HepG2 (cell line): Measurements from ENCODE around the gene TARBP2. TPM values are rescaled to one million over a fixed set of nuclear protein-coding genes. Genes with fewer than 3 reads are reported as not detected.

ENCODE experiments used
- ATAC-seq: fragments of 200-7000 bp; cut with Tn5 transposase; 3 replicates; pipeline ENCODE4 v1.9.1; 2020; ENCODE audit warnings: mild to moderate bottlenecking, moderate library complexity
- BruUV-seq: library from RNA; stranded (reverse); fragments of 400-500 nt; replicated peaks from 2 replicates; lab custom pipeline; 2021; lab: Mats Ljungman, UMichigan
- CTCF ChIA-PET: fragments of 300-600 bp; formaldehyde crosslinking; extraction: SDS; loops from one replicate; lab custom pipeline; 2021; ENCODE audit warnings: low total read pairs, inconsistent platforms, low intra/inter-chr PET ratio; lab: Yijun Ruan, JAX
- POLR2A ChIA-PET: fragments of 350-600 bp; sonication (Branson Sonifier 250); formaldehyde crosslinking; loops from one replicate; lab custom pipeline; 2020; ENCODE audit warnings: antibody characterized with exemption, inconsistent platforms; lab: Yijun Ruan, JAX
- DNase-seq: peaks from one replicate; pipeline ENCODE4 v3.0.0-alpha.2; 2015; ENCODE audit warnings: low spot score
- FAIRE-seq: peaks from 3 replicates; lab custom pipeline; 2011; peaks lifted over from hg19 to GRCh38; lab: Jason Lieb, UNC
- H2AFZ ChIP-seq: one replicate; pipeline ENCODE4 v1.6.1; 2011; ENCODE audit warnings: low read length, inconsistent platforms
- H3K27ac ChIP-seq: fragments of 300-600 bp; 3 replicates; pipeline ENCODE4 v1.8.0; 2011; ENCODE audit warnings: mixed run types, mild to moderate bottlenecking, mixed read lengths, low read length, inconsistent platforms; ENCODE audit not compliant: insufficient read depth; ENCODE audit errors: extremely low read length
- H3K27me3 ChIP-seq, 2 experiments: fragments of 200-600 bp in 1 of 2; 2 replicates in 1 of 2; 3 replicates in 1 of 2; pipeline versions ENCODE4 v1.6.0 to v1.8.0; 2011; ENCODE audit warnings: low read length in 2 of 2, mild to moderate bottlenecking in 2 of 2, moderate library complexity in 2 of 2, inconsistent platforms in 1 of 2; ENCODE audit not compliant: insufficient read depth in 2 of 2, control insufficient read depth in 1 of 2
- H3K36me3 ChIP-seq, 2 experiments: fragments of 200-600 bp in 1 of 2; replicated peaks in 1 of 2; 2 replicates in 1 of 2; 3 replicates in 1 of 2; pipeline versions ENCODE4 v1.5.1 to v1.8.0; 2011; ENCODE audit warnings: low read length in 2 of 2, inconsistent platforms in 1 of 2; ENCODE audit not compliant: insufficient read depth in 2 of 2, control insufficient read depth in 1 of 2
- H3K4me1 ChIP-seq: 2 replicates; pipeline ENCODE4 v1.5.1; 2012; ENCODE audit warnings: low read length, inconsistent platforms; ENCODE audit not compliant: insufficient read depth
- H3K4me2 ChIP-seq: 2 replicates; pipeline ENCODE4 v1.6.0; 2011; ENCODE audit warnings: low read depth, low read length, inconsistent platforms
- H3K4me3 ChIP-seq, 3 experiments: fragments of 200-600 bp in 1 of 3; sonication (generic), shearing (Covaris generic) in 1 of 3; replicated peaks in 1 of 3; 2 replicates each; pipeline ENCODE4 v1.5.1; 2011 to 2016; ENCODE audit warnings: low read length in 3 of 3, inconsistent platforms in 2 of 3, low read depth in 2 of 3, mild to moderate bottlenecking in 2 of 3, control low read depth in 1 of 3, mixed read lengths in 1 of 3; ENCODE audit not compliant: insufficient read depth in 1 of 3
- H3K79me2 ChIP-seq: one replicate; pipeline ENCODE4 v1.6.1; 2011; ENCODE audit warnings: low read length, inconsistent platforms; ENCODE audit not compliant: insufficient read depth
- H3K9ac ChIP-seq: 2 replicates; pipeline ENCODE4 v1.6.0; 2011; ENCODE audit warnings: mild to moderate bottlenecking, low read depth, low read length, inconsistent platforms; ENCODE audit not compliant: insufficient read depth
- H3K9me3 ChIP-seq: 2 replicates; pipeline ENCODE4 v1.5.1; 2012; ENCODE audit warnings: mild to moderate bottlenecking, low read length
- H4K20me1 ChIP-seq: 2 replicates; pipeline ENCODE4 v1.6.0; 2011; ENCODE audit warnings: inconsistent platforms, mild to moderate bottlenecking, low read length, moderate library complexity; ENCODE audit not compliant: insufficient read depth
- CTCF ChIP-seq: sonication (generic); formaldehyde crosslinking; IDR thresholded peaks from 2 replicates; pipeline ENCODE4 v1.5.0; 2020; ENCODE audit warnings: mild to moderate bottlenecking, missing genetic modification reagents, moderate library complexity
- DNMT1 ChIP-seq: sonication (generic); formaldehyde crosslinking; IDR thresholded peaks from 2 replicates; pipeline ENCODE4 v1.5.1; 2020; ENCODE audit warnings: mild to moderate bottlenecking, missing genetic modification reagents
- ELF3 ChIP-seq: IDR thresholded peaks from 2 replicates; pipeline ENCODE4 v1.6.1; 2016; ENCODE audit warnings: missing genetic modification reagents, missing compliant biosample characterization
- GABPB1 ChIP-seq: IDR thresholded peaks from 2 replicates; pipeline ENCODE4 v1.6.1; 2016; ENCODE audit warnings: mild to moderate bottlenecking, missing genetic modification reagents, moderate library complexity, missing compliant biosample characterization
- GZF1 ChIP-seq: sonication (generic); formaldehyde crosslinking; IDR thresholded peaks from 2 replicates; pipeline ENCODE4 v1.5.1; 2020; ENCODE audit warnings: mild to moderate bottlenecking, missing genetic modification reagents
- HNRNPK ChIP-seq: fragments of 200-400 bp; formaldehyde crosslinking; IDR thresholded peaks from 2 replicates; pipeline ENCODE4 v1.6.1; 2018; ENCODE audit warnings: low read length, low read depth, moderate library complexity, mild to moderate bottlenecking; ENCODE audit not compliant: poor library complexity, severe bottlenecking
- KDM2A ChIP-seq: sonication (generic); formaldehyde crosslinking; IDR thresholded peaks from 2 replicates; pipeline ENCODE4 v1.4.0; 2020; ENCODE audit warnings: low read depth, missing genetic modification reagents, borderline replicate concordance
- KLF11 ChIP-seq: IDR thresholded peaks from 2 replicates; pipeline ENCODE4 v1.6.1; 2016; ENCODE audit warnings: missing compliant biosample characterization
- PATZ1 ChIP-seq: sonication (generic); formaldehyde crosslinking; IDR thresholded peaks from 2 replicates; pipeline ENCODE4 v1.4.0; 2020; ENCODE audit warnings: missing genetic modification reagents
- POLR2AphosphoS2 ChIP-seq: IDR thresholded peaks from 2 replicates; pipeline ENCODE4 v1.6.1; 2011; ENCODE audit warnings: low read depth, low read length, improper control_type of control experiment
- RBM39 ChIP-seq: fragments of 200-400 bp; formaldehyde crosslinking; IDR thresholded peaks from one replicate; pipeline ENCODE4 v1.6.1; 2018; ENCODE audit warnings: antibody characterized with exemption, mild to moderate bottlenecking, low read depth, low read length; ENCODE audit not compliant: poor library complexity, severe bottlenecking
- SNAPC2 ChIP-seq: sonication (generic); formaldehyde crosslinking; IDR thresholded peaks from 2 replicates; pipeline ENCODE4 v1.8.1; 2022; ENCODE audit warnings: mild to moderate bottlenecking, missing genetic modification reagents
- SP5 ChIP-seq: IDR thresholded peaks from 2 replicates; pipeline ENCODE4 v1.6.1; 2016; ENCODE audit warnings: low read depth, borderline replicate concordance
- TEAD3 ChIP-seq: optimal IDR thresholded peaks from 2 replicates; pipeline ENCODE3; 2016; ENCODE audit warnings: borderline replicate concordance
- YEATS2 ChIP-seq: sonication (generic); formaldehyde crosslinking; IDR thresholded peaks from 2 replicates; pipeline ENCODE4 v1.4.0; 2020; ENCODE audit warnings: missing genetic modification reagents, borderline replicate concordance
- ZBTB26 ChIP-seq: IDR thresholded peaks from 2 replicates; pipeline ENCODE4 v1.6.1; 2016; ENCODE audit warnings: missing compliant biosample characterization, missing genetic modification reagents, borderline replicate concordance
- ZNF263 ChIP-seq: sonication (generic); formaldehyde crosslinking; IDR thresholded peaks from 2 replicates; pipeline ENCODE4 v1.4.0; 2020; ENCODE audit warnings: missing genetic modification reagents
- ZNF546 ChIP-seq: sonication (generic); formaldehyde crosslinking; conservative IDR thresholded peaks from 2 replicates; pipeline ENCODE4 v1.8.1; 2023; ENCODE audit warnings: mild to moderate bottlenecking, missing genetic modification reagents
- ZNF552 ChIP-seq: sonication (generic); formaldehyde crosslinking; IDR thresholded peaks from 2 replicates; pipeline ENCODE4 v1.9.0; 2022; ENCODE audit warnings: missing genetic modification reagents, mild to moderate bottlenecking, borderline replicate concordance
- WGBS: methylation state at CpG from one replicate; pipeline ENCODE4 v1.1.6; 2017; ENCODE audit warnings: low lambda C conversion rate; 5-methylcytosine and 5-hydroxymethylcytosine counted together
- in situ Hi-C: cut with HindIII; loops from 2 replicates; pipeline ENCODE4 v1.10.0; 2017; ENCODE audit warnings: low pct_unique_long_range_greater_than_20kb; ENCODE audit not compliant: extremely low pct_ligation_motif_present
- intact Hi-C: fragments of 100-400 bp; cut with micrococcal nuclease; formaldehyde crosslinking; loops from one replicate; pipeline ENCODE4 v1.10.0; 2022; ENCODE audit not compliant: unreplicated experiment
- polyA plus RNA-seq, 8 experiments: library from polyadenylated mRNA; depleted of rRNA in 3 of 8; stranded (reverse) in 7 of 8; unstranded in 1 of 8; fragments of >200 nt; fragmentation: Illumina TruSeq in 4 of 8; extraction: Trizol in 4 of 8; gene quantifications; 2 replicates each; pipeline versions ENCODE4 v1.2.1 to v1.2.3, GENCODE V29; 2011 to 2016; ENCODE audit warnings: low read depth in 4 of 8, missing spikeins in 1 of 8, mixed read lengths in 1 of 8; ENCODE audit not compliant: insufficient read depth in 1 of 8
- total RNA-seq, 5 experiments: library from RNA; depleted of rRNA; stranded (reverse); fragments of >200 nt; fragmentation: Illumina TruSeq; extraction: Trizol; gene quantifications; 2 replicates each; pipeline ENCODE4 v1.2.3, GENCODE V29; 2016; ENCODE audit warnings: low read depth in 1 of 5

TARBP2 gene
- total and polyA plus RNA-seq, 2 of the 13 experiments (the other 11 are each of a cell fraction or from before 2014, with no cell fraction given), result 47.0 to 55.5 TPM

GRCh38 chr12:53499266-53500141 lies 1.6 kb upstream of the TARBP2 start, which contains the start of gene MAP3K12:
Gene MAP3K12, minus strand, starts transcription at chr12:53499458. Its CDS starts 12,067 bp downstream, at chr12:53487391.
- ChIA-PET CTCF (no interaction called here), POLR2A (interaction anchor here (0.6 to 3.4 kb wide), 7 partner anchors 7 to 178 kb away, joined by 3 to 58 read pairs (median 8); partner anchors contain the start of gene AAAS)
- no peaks in the 10 kb centered on the region for H3K9me3 ChIP-seq
- peaks cover 16% of the 10 kb centered on the region for H3K79me2 ChIP-seq
- H3K4me3 ChIP-seq, result peak within 1 kb of the TSS; percentile 69 to 78 (median 73)
- peak within 1 kb of the TSS; percentile 81 for H3K9ac ChIP-seq
- in situ Hi-C loops, result loop anchor here (5.0 kb wide), 1 partner anchor 172 kb away; no protein-coding TSS in a partner anchor
- no peaks in the 10 kb centered on the region; a peak in 1 of 5 replicates for H3K27me3 ChIP-seq
- 2% methylated on average over 23 of the region's 51 CpGs for WGBS
- ATAC-seq (no peak), DNase-seq (no peak), FAIRE-seq (no peak)
- no peak within 1 kb of the TSS for H2AFZ ChIP-seq
- H3K27ac ChIP-seq, result peak within 1 kb of the TSS; percentile 88
- BruUV-seq, result no TSS peak
- peak within 1 kb of the TSS; percentile 90 for H3K4me2 ChIP-seq
- H4K20me1 ChIP-seq, result no peaks in the 10 kb centered on the region
- peaks cover 4 to 7% of the 10 kb centered on the region in 2 experiments; a peak in 2 of 5 replicates for H3K36me3 ChIP-seq
- intact Hi-C loops, result loop anchor here (2.0 kb wide), 2 partner anchors 151 to 179 kb away; partner anchors contain the start of gene AAAS
- H3K4me1 ChIP-seq, result peaks cover 58% of the 10 kb centered on the region
- no peak for TF ChIP-seq TEAD3
- peak; percentile 86 for TF ChIP-seq ZNF263 (CRISPR knock-in tag)
- TF ChIP-seq PATZ1 (CRISPR knock-in tag), result peak; percentile 14; the same call in 1 of the 2 replicates
- peak; percentile 35; the same call in 1 of the 2 replicates for TF ChIP-seq GABPB1 (CRISPR knock-in tag)
- TF ChIP-seq ZNF546 (CRISPR knock-in tag), result no peak
- TF ChIP-seq ELF3 (CRISPR knock-in tag), result no peak
- no peak for TF ChIP-seq SNAPC2
- TF ChIP-seq HNRNPK, result peak; percentile 89
- peak; percentile 27 for TF ChIP-seq RBM39
- TF ChIP-seq SP5 (CRISPR knock-in tag), result peak; percentile 22; the same call in 1 of the 2 replicates
- no peak for TF ChIP-seq ZBTB26 (CRISPR knock-in tag)
- TF ChIP-seq CTCF, result peak; percentile 33; the same call in 1 of the 2 replicates
- TF ChIP-seq KLF11 (CRISPR knock-in tag), result no peak
- TF ChIP-seq ZNF552 (CRISPR knock-in tag), result no peak
- TF ChIP-seq GZF1, result no peak
- TF ChIP-seq DNMT1 (CRISPR knock-in tag), result no peak
- TF ChIP-seq POLR2AphosphoS2, result no peak
- TF ChIP-seq YEATS2 (CRISPR knock-in tag), result no peak
- TF ChIP-seq KDM2A (CRISPR knock-in tag), result peak; percentile 57; the same call in 1 of the 2 replicates
